Chondrocyte (in vitro differentiated cells): Measurements from ENCODE around the gene TFDP1. TPM values are rescaled to one million over a fixed set of nuclear protein-coding genes. Genes with fewer than 3 reads are reported as not detected.

Experiments used
- DNase-seq: peaks from one replicate; pipeline ENCODE4 v3.0.0; 2021; ENCODE audit warnings: mixed read lengths, low spot score
- H3K27ac Mint-ChIP-seq: one replicate; pipeline ENCODE4 v1.8.0; 2021; ENCODE audit warnings: mild to moderate bottlenecking, moderate library complexity, mixed read lengths; ENCODE audit not compliant: unreplicated experiment
- H3K27me3 Mint-ChIP-seq: 2 replicates; pipeline ENCODE4 v1.8.0; 2021; ENCODE audit warnings: low read depth, mixed read lengths
- H3K36me3 Mint-ChIP-seq: 2 replicates; pipeline ENCODE4 v1.8.0; 2021; ENCODE audit warnings: low read depth, mixed read lengths
- H3K4me1 Mint-ChIP-seq: 2 replicates; pipeline ENCODE4 v1.8.0; 2021; ENCODE audit warnings: low read depth, mild to moderate bottlenecking, mixed read lengths
- H3K4me3 Mint-ChIP-seq: one replicate; pipeline ENCODE4 v1.8.0; 2021; ENCODE audit warnings: mild to moderate bottlenecking, moderate library complexity, mixed read lengths; ENCODE audit not compliant: unreplicated experiment
- H3K9me3 Mint-ChIP-seq: 2 replicates; pipeline ENCODE4 v1.8.0; 2021; ENCODE audit warnings: low read depth, mixed read lengths
- total RNA-seq: library from RNA; stranded (reverse); gene quantifications from 3 replicates; pipeline ENCODE4 v1.2.1, GENCODE V29; 2021
- TF ChIP-seq, protein P1 (sequence below): fragments of 200-600 bp; sonication (generic); IDR thresholded peaks from 2 replicates; pipeline ENCODE4 v1.5.0; 2021; ENCODE audit warnings: antibody characterized with exemption, mild to moderate bottlenecking, moderate library complexity

TFDP1 gene
- total RNA-seq, 1 donor from 2014 or later: 54.3 TPM

DNA sequence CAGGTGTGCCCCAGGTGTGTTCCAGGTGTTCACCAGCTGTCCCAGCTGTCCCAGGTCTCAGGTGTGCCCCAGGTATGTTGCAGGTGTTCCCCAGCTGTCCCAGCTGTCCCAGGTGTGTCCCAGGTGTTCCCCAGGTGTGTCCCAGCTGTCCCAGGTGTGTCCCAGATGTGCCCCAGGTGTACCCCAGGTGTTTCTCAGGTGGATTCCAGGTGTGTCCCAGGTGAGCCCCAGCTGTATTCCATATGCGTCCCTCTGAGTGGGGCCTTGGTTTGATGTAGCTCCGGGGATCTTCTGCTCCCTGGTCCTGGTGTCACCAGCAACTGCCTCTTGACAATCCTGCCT is 81.7 kb downstream of the TFDP1 start:
- Mint-ChIP-seq H3K4me3 (no peak overlapping the region), H3K36me3 (peaks cover 6% of the 10 kb centered on the region), H3K27me3 (peaks cover 8% of the 10 kb centered on the region), H3K9me3 (peaks cover 14% of the 10 kb centered on the region), H3K27ac (no peak overlapping the region), H3K4me1 (no peaks in the 10 kb centered on the region)
- DNase-seq: no peak
- TF ChIP-seq, protein P1, sequence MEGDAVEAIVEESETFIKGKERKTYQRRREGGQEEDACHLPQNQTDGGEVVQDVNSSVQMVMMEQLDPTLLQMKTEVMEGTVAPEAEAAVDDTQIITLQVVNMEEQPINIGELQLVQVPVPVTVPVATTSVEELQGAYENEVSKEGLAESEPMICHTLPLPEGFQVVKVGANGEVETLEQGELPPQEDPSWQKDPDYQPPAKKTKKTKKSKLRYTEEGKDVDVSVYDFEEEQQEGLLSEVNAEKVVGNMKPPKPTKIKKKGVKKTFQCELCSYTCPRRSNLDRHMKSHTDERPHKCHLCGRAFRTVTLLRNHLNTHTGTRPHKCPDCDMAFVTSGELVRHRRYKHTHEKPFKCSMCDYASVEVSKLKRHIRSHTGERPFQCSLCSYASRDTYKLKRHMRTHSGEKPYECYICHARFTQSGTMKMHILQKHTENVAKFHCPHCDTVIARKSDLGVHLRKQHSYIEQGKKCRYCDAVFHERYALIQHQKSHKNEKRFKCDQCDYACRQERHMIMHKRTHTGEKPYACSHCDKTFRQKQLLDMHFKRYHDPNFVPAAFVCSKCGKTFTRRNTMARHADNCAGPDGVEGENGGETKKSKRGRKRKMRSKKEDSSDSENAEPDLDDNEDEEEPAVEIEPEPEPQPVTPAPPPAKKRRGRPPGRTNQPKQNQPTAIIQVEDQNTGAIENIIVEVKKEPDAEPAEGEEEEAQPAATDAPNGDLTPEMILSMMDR: no peak

DNA sequence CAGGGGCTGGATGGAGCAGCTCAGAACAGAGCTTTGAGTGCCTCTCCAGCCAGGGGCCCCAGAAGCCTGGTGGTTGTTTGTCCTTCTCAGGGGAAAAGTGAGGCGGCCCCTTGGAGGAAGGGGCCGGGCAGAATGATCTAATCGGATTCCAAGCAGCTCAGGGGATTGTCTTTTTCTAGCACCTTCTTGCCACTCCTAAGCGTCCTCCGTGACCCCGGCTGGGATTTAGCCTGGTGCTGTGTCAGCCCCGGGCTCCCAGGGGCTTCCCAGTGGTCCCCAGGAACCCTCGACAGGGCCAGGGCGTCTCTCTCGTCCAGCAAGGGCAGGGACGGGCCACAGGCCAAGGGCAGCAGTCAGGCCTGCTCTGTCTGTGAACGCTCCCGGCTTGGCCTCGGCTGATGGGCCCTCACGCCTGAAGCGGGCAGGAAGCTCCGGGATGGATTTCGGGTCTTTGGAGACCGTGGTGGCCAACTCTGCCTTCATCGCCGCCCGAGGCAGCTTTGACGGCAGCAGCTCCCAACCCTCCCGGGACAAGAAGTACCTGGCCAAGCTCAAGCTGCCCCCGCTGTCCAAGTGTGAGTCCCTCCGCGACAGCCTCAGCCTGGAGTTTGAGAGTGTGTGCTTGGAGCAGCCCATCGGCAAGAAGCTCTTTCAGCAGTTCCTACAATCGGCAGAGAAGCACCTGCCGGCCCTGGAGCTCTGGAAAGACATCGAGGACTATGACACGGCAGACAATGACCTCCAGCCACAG is 82.6 kb downstream of the TFDP1 start, which contains the start of gene GRK1:
TSS of gene GRK1 (plus strand) at position 269 of the 751 bp plus-strand sequence. CDS start at position 437, 168 bp downstream.
- Mint-ChIP-seq H3K9me3 (peaks cover 5% of the 10 kb centered on the region), H3K4me3 (no peak within 1 kb of the TSS), H3K27me3 (peaks cover 5% of the 10 kb centered on the region), H3K36me3 (peaks cover 2% of the 10 kb centered on the region), H3K4me1 (no peaks in the 10 kb centered on the region), H3K27ac (no peak within 1 kb of the TSS)
- peak; percentile 94 for DNase-seq
- TF ChIP-seq, protein P1: no peak

DNA sequence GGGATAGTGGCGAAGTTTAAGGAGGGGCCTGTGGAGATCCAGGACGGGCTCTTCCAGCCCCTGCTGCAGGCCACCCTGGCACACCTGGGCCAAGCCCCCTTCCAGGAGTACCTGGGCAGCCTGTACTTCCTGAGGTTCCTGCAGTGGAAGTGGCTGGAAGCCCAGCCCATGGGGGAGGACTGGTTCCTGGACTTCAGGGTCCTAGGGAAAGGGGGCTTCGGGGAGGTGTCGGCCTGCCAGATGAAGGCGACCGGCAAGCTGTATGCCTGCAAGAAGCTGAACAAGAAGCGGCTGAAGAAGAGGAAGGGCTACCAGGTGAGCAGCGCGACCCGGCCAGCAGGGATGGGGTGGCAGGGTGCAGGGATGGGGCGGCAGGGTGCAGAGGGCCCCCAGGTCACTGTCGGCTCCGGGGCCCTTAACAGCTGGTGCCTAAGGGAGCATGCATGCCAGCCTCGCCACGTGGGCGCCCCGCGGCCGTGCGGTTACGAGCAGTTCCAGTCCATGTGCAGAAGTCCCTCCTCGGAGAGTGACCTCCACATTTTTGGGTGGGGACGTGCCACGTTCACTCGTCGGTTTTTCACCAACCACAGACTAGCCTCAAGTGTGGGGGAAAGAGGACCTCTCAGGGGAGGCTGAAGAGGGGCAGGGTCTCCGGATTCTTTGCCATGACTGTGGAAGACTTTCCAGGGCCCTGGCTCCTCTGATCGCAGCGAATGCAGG is 83.4 kb downstream of the TFDP1 start:
- Mint-ChIP-seq H3K27ac (no peak overlapping the region), H3K27me3 (peaks cover 5% of the 10 kb centered on the region), H3K4me3 (no peak overlapping the region)

DNA sequence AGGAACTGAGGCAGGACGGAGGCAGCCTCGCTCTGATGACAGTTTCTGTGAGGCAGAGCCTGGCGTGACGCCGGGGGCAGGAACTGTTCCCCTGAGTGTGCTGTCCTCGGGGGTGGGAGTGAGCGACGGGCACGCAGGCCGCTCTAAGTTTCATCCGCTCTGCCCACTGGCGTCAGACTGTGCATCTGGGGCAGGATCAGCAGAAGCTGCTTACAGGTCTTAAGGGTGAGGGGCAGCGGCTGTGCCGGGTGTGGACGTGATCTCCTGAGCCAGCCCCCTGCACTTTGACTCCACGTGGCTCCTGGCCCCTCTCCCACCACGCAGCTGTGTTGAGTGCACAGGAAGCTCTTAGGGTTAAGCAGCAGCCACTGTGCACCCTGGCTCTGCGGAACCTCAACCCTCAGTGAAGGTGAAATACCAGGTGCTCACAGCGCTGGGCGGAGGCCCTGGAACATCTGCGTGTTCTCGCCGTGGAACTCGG is 84.0 kb downstream of the TFDP1 start:
- Mint-ChIP-seq H3K9me3 (no peaks in the 10 kb centered on the region), H3K27me3 (peaks cover 5% of the 10 kb centered on the region), H3K27ac (no peak overlapping the region), H3K4me3 (no peak overlapping the region), H3K36me3 (no peaks in the 10 kb centered on the region), H3K4me1 (no peaks in the 10 kb centered on the region)
- TF ChIP-seq, protein P1: no peak
- DNase-seq: peak; percentile 74

More for the DNA sequence above, 83.4 kb downstream of the TFDP1 start:
- peak; percentile 85 for DNase-seq
- H3K36me3 Mint-ChIP-seq: no peaks in the 10 kb centered on the region
- H3K9me3 Mint-ChIP-seq: no peaks in the 10 kb centered on the region
- TF ChIP-seq, protein P1: no peak
- H3K4me1 Mint-ChIP-seq: no peaks in the 10 kb centered on the region

DNA sequence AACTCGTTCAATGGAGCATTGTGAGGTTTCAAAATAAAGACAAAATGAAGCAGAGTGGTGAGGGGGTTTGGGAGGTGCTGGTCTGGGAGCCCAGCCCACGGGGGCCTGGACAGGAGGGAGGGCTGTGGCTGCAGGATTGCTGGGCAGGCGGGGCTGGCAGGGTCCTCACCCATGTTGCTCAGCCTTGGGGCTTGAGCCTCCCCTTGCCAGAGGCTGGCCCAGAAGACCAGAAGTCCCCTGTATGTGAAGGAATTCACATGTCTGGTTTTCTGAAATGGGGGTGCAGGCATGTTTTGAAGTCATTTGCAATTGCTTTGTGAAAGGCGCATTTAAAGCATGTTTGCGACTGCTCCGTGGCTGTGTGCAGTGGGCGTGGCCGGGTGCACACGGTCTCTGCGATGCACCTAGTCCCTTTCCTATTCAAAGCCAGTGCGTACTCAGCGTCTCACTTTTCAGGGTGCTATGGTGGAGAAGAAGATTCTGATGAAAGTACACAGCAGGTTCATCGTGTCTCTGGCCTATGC is 84.7 kb downstream of the TFDP1 start:
- no peak for DNase-seq
- H3K36me3 Mint-ChIP-seq: no peaks in the 10 kb centered on the region
- H3K9me3 Mint-ChIP-seq: no peaks in the 10 kb centered on the region

More for the DNA sequence above, 84.7 kb downstream of the TFDP1 start:
- Mint-ChIP-seq H3K4me3 (no peak overlapping the region), H3K4me1 (no peaks in the 10 kb centered on the region), H3K27me3 (peaks cover 5% of the 10 kb centered on the region), H3K27ac (no peak overlapping the region)
- TF ChIP-seq, protein P1: no peak
